Vagina (tissue), 2 donors: ENCODE data around the gene SCGN.
"Not testable (repeated sequence)": the region's sequence is repeated elsewhere in the genome, so short reads cannot be mapped to it uniquely, and the experiment has no call there.

Experiments used
- POLR2A ChIP-seq, 2 donors: fragments of 450-650 bp; IDR thresholded peaks; one replicate each; pipeline ENCODE4 v1.6.1; 2017; ENCODE audit warnings: antibody characterized with exemption in 2 of 2, mild to moderate bottlenecking in 2 of 2, moderate library complexity in 2 of 2
- TF ChIP-seq, protein P1 (sequence below), 3 experiments: fragments of 450-650 bp in 2 of 3; fragments of 200-600 bp in 1 of 3; sonication (generic) in 1 of 3; IDR thresholded peaks; one replicate each; pipeline ENCODE4 v1.5.1; 2017 to 2019; ENCODE audit warnings: antibody characterized with exemption in 3 of 3, mild to moderate bottlenecking in 2 of 3, moderate library complexity in 2 of 3

DNA sequence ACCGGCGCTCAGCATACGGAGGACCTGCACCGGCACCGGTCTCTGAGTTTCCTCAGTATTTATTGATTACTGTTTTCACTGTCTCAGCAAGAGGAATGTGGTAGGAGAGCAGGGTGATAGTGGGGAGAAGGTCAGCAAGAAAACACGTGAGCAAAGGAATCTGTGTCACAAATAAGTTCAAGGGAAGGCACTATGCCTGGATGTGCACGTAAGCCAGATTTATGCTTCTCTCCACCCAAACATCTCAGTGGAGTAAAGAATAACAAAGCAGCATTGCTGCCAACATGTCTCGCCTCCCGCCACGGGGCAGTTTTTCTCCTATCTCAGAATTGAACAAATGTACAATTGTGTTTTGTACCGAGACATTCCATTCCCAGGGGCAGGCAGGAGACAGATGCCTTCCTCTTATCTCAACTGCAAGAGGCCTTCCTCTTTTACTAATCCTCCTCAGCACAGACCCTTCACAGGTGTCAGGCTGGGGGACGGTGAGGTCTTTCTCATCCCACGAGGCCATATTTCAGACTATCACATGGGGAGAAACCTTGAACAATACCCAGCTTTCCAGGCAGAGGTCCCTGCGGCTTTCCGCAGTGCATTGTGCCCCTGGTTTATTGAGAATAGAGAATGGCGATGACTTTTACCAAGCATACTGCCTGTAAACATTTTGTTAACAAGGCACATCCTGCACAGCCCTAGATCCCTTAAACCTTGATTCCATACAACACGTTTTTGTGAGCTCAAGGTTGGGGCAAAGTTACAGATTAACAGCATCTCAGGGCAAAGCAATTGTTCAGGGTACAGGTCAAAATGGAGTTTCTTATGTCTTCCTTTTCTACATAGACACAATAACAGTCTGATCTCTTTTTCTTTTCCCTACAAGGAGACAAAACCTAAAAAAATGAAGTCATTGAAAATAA is 96.8 kb downstream of the SCGN start:
- TF ChIP-seq, protein P1, sequence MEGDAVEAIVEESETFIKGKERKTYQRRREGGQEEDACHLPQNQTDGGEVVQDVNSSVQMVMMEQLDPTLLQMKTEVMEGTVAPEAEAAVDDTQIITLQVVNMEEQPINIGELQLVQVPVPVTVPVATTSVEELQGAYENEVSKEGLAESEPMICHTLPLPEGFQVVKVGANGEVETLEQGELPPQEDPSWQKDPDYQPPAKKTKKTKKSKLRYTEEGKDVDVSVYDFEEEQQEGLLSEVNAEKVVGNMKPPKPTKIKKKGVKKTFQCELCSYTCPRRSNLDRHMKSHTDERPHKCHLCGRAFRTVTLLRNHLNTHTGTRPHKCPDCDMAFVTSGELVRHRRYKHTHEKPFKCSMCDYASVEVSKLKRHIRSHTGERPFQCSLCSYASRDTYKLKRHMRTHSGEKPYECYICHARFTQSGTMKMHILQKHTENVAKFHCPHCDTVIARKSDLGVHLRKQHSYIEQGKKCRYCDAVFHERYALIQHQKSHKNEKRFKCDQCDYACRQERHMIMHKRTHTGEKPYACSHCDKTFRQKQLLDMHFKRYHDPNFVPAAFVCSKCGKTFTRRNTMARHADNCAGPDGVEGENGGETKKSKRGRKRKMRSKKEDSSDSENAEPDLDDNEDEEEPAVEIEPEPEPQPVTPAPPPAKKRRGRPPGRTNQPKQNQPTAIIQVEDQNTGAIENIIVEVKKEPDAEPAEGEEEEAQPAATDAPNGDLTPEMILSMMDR (IDR thresholded peaks at IDR 0.05), result not testable (repeated sequence)
- TF ChIP-seq POLR2A (IDR thresholded peaks at IDR 0.05), result not testable (repeated sequence)
